Hepatocyte (in vitro differentiated cells): ENCODE data around the gene KIRREL3.

Experiments used
- CTCF ChIP-seq: fragments of 200-600 bp; sonication (generic); IDR thresholded peaks from 2 replicates; pipeline ENCODE4 v1.5.1; 2016; ENCODE audit warnings: antibody characterized with exemption, mild to moderate bottlenecking; ENCODE audit not compliant: poor library complexity
- EZH2 ChIP-seq: fragments of 200-600 bp; sonication (generic); IDR thresholded peaks from 2 replicates; pipeline ENCODE4 v1.6.1; 2016; ENCODE audit warnings: antibody characterized with exemption, mild to moderate bottlenecking, borderline replicate concordance
- EZH2phosphoT487 ChIP-seq: fragments of 200-600 bp; sonication (generic); IDR thresholded peaks from one replicate; pipeline ENCODE4 v1.6.1; 2018; ENCODE audit warnings: antibody characterized with exemption, mild to moderate bottlenecking, low read depth, moderate library complexity; ENCODE audit not compliant: unreplicated experiment, severe bottlenecking

GRCh38 chr11:126497581-126498122 lies 502.9 kb downstream of the KIRREL3 start:
- no peak for TF ChIP-seq EZH2
- TF ChIP-seq CTCF: no peak
- TF ChIP-seq EZH2phosphoT487: no peak
